ENCODE results near the gene KIR2DL4. TPM values are rescaled to one million over a fixed set of nuclear protein-coding genes. Genes with fewer than 3 reads are reported as not detected.

Gene KIR2DL4
- total RNA-seq, 1 experiment from 2014 or later = not detected

Small RNA genes lying within 50 kb of the gene (small RNA-seq; reads per million reads assigned to genes)
- not detected for gene KIR3DP1

Other genes starting within 250 kb of the KIR2DL4 start
- not detected in 2 replicates for gene LILRA2, start 229.8 kb upstream of the KIR2DL4 start, total RNA-seq (2014; rRNA removed; shearing (Covaris generic))
- gene LILRA1, start 210.0 kb upstream of the KIR2DL4 start, total RNA-seq (2014; rRNA removed; shearing (Covaris generic)) = not detected in 2 replicates
- not detected in 2 replicates for gene LILRB1, start 173.1 kb upstream of the KIR2DL4 start, total RNA-seq (2014; rRNA removed; shearing (Covaris generic))
- gene LILRB4, start 140.6 kb upstream of the KIR2DL4 start, total RNA-seq (2014; rRNA removed; shearing (Covaris generic)) = not detected in 2 replicates
- not detected in 2 replicates for gene KIR3DL3, start 79.2 kb upstream of the KIR2DL4 start, total RNA-seq (2014; rRNA removed; shearing (Covaris generic))
- gene KIR2DL3, start 65.1 kb upstream of the KIR2DL4 start, total RNA-seq (2014; rRNA removed; shearing (Covaris generic)) = not detected in 2 replicates
- gene KIR2DL1, start 33.8 kb upstream of the KIR2DL4 start, total RNA-seq (2014; rRNA removed; shearing (Covaris generic)) = not detected in 2 replicates
- not detected in 2 replicates for gene KIR3DL1, start 12.9 kb downstream of the KIR2DL4 start, total RNA-seq (2014; rRNA removed; shearing (Covaris generic))
- not detected in 2 replicates for gene KIR2DS4, start 29.1 kb downstream of the KIR2DL4 start, total RNA-seq (2014; rRNA removed; shearing (Covaris generic))
- gene KIR3DL2, start 46.8 kb downstream of the KIR2DL4 start, total RNA-seq (2014; rRNA removed; shearing (Covaris generic)) = not detected in 2 replicates
- gene FCAR, start 70.6 kb downstream of the KIR2DL4 start, total RNA-seq (2014; rRNA removed; shearing (Covaris generic)) = not detected in 2 replicates
- gene NCR1, start 102.5 kb downstream of the KIR2DL4 start, total RNA-seq (2014; rRNA removed; shearing (Covaris generic)) = 0.43 TPM in 1 of 2 replicates, not detected in the other
- gene NLRP7, start 143.9 kb downstream of the KIR2DL4 start, total RNA-seq (2014; rRNA removed; shearing (Covaris generic)) = not detected in 2 replicates
- gene NLRP2, start 162.8 kb downstream of the KIR2DL4 start, total RNA-seq (2014; rRNA removed; shearing (Covaris generic)) = not detected in 2 replicates
- 0.03 and 0.05 TPM in 2 replicates for gene GP6, start 234.7 kb downstream of the KIR2DL4 start, total RNA-seq (2014; rRNA removed; shearing (Covaris generic))

Data from HT1080 (cell line).